ENCODE data around the gene BTD. TPM values are rescaled to one million over a fixed set of nuclear protein-coding genes. Genes with fewer than 3 reads are reported as not detected.
A peak's percentile ranks its signal among the peaks of the same experiment; 100 is the strongest.

BTD gene
- total and polyA plus RNA-seq, 10 of the 15 experiments (the other 5 are each of a cell fraction or from before 2014, with no cell fraction given): 3.4 to 10.3 (median 5.0) TPM

DNA sequence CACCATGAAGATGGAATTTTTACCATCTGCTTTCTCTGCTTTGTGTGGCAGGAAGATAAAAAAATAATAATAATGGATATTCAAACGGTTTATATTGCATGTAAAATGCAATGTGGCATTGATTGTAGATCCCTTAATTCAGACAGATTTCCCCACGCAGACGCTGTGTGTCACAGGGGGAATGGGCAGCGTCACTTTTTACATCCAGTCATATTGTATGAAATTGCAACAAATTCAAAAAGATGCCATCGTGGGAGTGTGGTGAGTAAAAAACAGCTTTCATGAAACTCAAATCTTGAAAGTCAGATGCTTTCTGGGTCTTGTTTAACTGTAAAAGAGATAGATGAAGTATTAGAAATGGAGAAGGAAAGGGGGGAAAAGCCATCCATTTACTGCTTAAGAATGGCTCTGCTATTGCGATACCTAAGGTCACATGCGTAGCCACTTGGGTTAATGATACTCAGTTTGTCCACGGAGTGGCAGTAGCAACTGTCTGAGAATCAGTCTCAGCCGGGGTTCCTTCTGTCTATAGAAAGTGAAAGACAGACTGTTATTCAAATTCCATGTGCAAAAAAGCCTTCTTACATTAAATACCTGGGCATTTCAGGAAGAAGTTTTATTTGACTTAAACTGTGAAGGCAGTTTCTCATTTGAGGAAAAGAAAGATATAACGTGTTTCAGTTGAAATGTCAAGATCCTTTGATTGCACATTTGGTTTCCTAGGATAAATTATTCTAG, 28.5 kb downstream of the BTD start:
- Histone ChIP-seq H3K9ac (ENCODE audit: control insufficient read depth, insufficient read depth, low read length) (no peak overlapping the region), H3K36me3 (ENCODE audit: control insufficient read depth in 2 of 2, insufficient read depth in 2 of 2, low read length in 1 of 2) (no peaks in the 10 kb centered on the region), H3K4me3 (peak overlapping the region; percentile 65; the same call in 1 of the 2 replicates), H3K4me1 (ENCODE audit: control insufficient read depth, insufficient read depth, low read length) (peaks cover 12% of the 10 kb centered on the region), H3K4me2 (ENCODE audit: control insufficient read depth, insufficient read depth) (peak overlapping the region; percentile 58), H3K27me3 (replicated peaks in 1 of 2; ENCODE audit: control insufficient read depth in 2 of 2, insufficient read depth in 2 of 2, low read length in 1 of 2) (no peaks in the 10 kb centered on the region), H3K9me3 (replicated peaks; ENCODE audit: control insufficient read depth, insufficient read depth, low read length) (no peaks in the 10 kb centered on the region), H2AFZ (ENCODE audit: control insufficient read depth, low read depth, low read length) (peak overlapping the region; percentile 74), H3K27ac (ENCODE audit: control insufficient read depth, insufficient read depth) (peak overlapping the region; percentile 51), H3K79me2 (ENCODE audit: control insufficient read depth, insufficient read depth, low read length) (no peaks in the 10 kb centered on the region), H4K20me1 (ENCODE audit: control insufficient read depth, insufficient read depth) (no peaks in the 10 kb centered on the region)
- ChIA-PET RAD21 (ENCODE audit: unreplicated experiment) (interaction anchor here (0.8 to 8.2 kb wide), 35 partner anchors 9 to 618 kb away, joined by 3 to 248 read pairs (median 5); partner anchors contain the start of genes ANKRD28, BTD, CAPN7 and HACL1), CTCF (interaction anchor here (0.6 to 7.5 kb wide), 40 partner anchors 13 to 618 kb away, joined by 3 to 288 read pairs (median 5); partner anchors contain the start of gene ANKRD28), POLR2A (interaction anchor here (0.5 to 2.8 kb wide), 13 partner anchors 16 to 182 kb away, joined by 3 to 12 read pairs (median 4); partner anchors contain the start of genes ANKRD28, BTD and HACL1), SMC1A (ENCODE audit: uncharacterized antibody, unreplicated experiment) (interaction anchor here (0.8 to 14.5 kb wide), 41 partner anchors 9 to 882 kb away, joined by 3 to 362 read pairs (median 5); partner anchors contain the start of genes ANKRD28, BTD and HACL1)
- DNase-seq (ENCODE audit: low read depth, low spot score): peak; percentile 83
- in situ Hi-C loops (cut with MboI): loop anchor here (10.0 kb wide), 1 partner anchor 615 kb away; no protein-coding TSS in a partner anchor
- FAIRE-seq: peak; percentile 90
- intact Hi-C loops (cut with micrococcal nuclease; ENCODE audit: unreplicated experiment): loop anchor here (1.0 to 10.0 kb wide), 4 partner anchors 37 to 617 kb away; partner anchors contain the start of gene GALNT15
- ATAC-seq: peak; percentile 98
- BruUV-seq (replicated peaks): no TSS peak
- WGBS (ENCODE audit: insufficient coverage, insufficient replicate concordance, low lambda C conversion rate, missing lambda C conversion rate): 9% methylated on average over 10 of the region's 10 CpGs
- 0 out of 2 replicates have a peak, but pooled peaks have one; percentile 28 for TF ChIP-seq HDGF (IDR thresholded peaks at IDR 0.05)
- TF ChIP-seq NR2F1 (conservative IDR thresholded peaks at IDR 0.05): peak; percentile 15; the same call in 1 of the 2 replicates
- 0 out of 2 replicates have a peak, but pooled peaks have one; percentile 79 for TF ChIP-seq STAT3 (IDR thresholded peaks at IDR 0.05; ENCODE audit: low read depth, low read length)
- no peak for TF ChIP-seq CUX1 (IDR thresholded peaks at IDR 0.05; ENCODE audit: insufficient replicate concordance, low read depth, low read length)
- peak; percentile 66 to 88 (median 82) for TF ChIP-seq CTCF (IDR thresholded peaks at IDR 0.05 in 2 of 3, conservative IDR thresholded peaks at IDR 0.05 in 1 of 3; ENCODE audit: control insufficient read depth in 2 of 3, extremely low read depth in 1 of 3, insufficient read depth in 1 of 3, low read depth in 3 of 3, low read length in 3 of 3)
- peak; percentile 34; the same call in 1 of the 2 replicates for TF ChIP-seq CREB1 (IDR thresholded peaks at IDR 0.05; ENCODE audit: low read depth)
- TF ChIP-seq SMC3 (IDR thresholded peaks at IDR 0.05; ENCODE audit: borderline replicate concordance, low read length): peak; percentile 94
- TF ChIP-seq, protein P1, sequence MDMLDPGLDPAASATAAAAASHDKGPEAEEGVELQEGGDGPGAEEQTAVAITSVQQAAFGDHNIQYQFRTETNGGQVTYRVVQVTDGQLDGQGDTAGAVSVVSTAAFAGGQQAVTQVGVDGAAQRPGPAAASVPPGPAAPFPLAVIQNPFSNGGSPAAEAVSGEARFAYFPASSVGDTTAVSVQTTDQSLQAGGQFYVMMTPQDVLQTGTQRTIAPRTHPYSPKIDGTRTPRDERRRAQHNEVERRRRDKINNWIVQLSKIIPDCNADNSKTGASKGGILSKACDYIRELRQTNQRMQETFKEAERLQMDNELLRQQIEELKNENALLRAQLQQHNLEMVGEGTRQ (IDR thresholded peaks at IDR 0.05; ENCODE audit: borderline replicate concordance, low read depth, low read length): peak; percentile 20; the same call in 1 of the 2 replicates
- TF ChIP-seq RBBP5 (conservative IDR thresholded peaks at IDR 0.05): no peak
- 0 out of 2 replicates have a peak, but pooled peaks have one; percentile 46 for TF ChIP-seq CBX5 (IDR thresholded peaks at IDR 0.05; ENCODE audit: low read depth)
- 0 out of 2 replicates have a peak, but pooled peaks have one; percentile 17 for TF ChIP-seq EED (IDR thresholded peaks at IDR 0.05; ENCODE audit: low read depth)
- 0 out of 2 replicates have a peak, but pooled peaks have one; percentile 14 for TF ChIP-seq DPF2 (IDR thresholded peaks at IDR 0.05)
- TF ChIP-seq, protein P2, sequence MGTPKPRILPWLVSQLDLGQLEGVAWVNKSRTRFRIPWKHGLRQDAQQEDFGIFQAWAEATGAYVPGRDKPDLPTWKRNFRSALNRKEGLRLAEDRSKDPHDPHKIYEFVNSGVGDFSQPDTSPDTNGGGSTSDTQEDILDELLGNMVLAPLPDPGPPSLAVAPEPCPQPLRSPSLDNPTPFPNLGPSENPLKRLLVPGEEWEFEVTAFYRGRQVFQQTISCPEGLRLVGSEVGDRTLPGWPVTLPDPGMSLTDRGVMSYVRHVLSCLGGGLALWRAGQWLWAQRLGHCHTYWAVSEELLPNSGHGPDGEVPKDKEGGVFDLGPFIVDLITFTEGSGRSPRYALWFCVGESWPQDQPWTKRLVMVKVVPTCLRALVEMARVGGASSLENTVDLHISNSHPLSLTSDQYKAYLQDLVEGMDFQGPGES (IDR thresholded peaks at IDR 0.05): no peak
